Body of pancreas (tissue), 4 donors: ENCODE measurements around the gene QARS1. TPM values are rescaled to one million over a fixed set of nuclear protein-coding genes. Genes with fewer than 3 reads are reported as not detected.

Source experiments
- ATAC-seq: fragments of 150-250 bp; one replicate; pipeline ENCODE4 v1.9.1; 2016
- DNase-seq, 4 donors: peaks; one replicate each; pipeline ENCODE4 v3.0.0-alpha.2; 2019
- H3K27ac ChIP-seq, 4 donors: fragments of 200-600 bp; sonication (generic); 1 replicate in 3 of 4; 2 replicates in 1 of 4; pipeline versions ENCODE4 v1.5.1 to v1.6.1; 2016 to 2019; ENCODE audit warnings: mild to moderate bottlenecking in 1 of 4, mixed read lengths in 1 of 4, moderate library complexity in 1 of 4
- H3K27me3 ChIP-seq, 2 donors: fragments of 200-600 bp; sonication (generic); one replicate each; pipeline ENCODE4 v1.6.0; 2016; ENCODE audit warnings: mild to moderate bottlenecking in 1 of 2
- H3K36me3 ChIP-seq, 2 donors: fragments of 200-600 bp; sonication (generic); replicated peaks in 1 of 2; 2 replicates each; pipeline ENCODE4 v1.5.1; 2016; ENCODE audit warnings: low read depth in 2 of 2; ENCODE audit not compliant: insufficient read depth in 1 of 2
- H3K4me1 ChIP-seq: fragments of 200-600 bp; sonication (generic); one replicate; pipeline ENCODE4 v1.6.0; 2016
- H3K4me3 ChIP-seq, 2 donors: fragments of 200-600 bp; sonication (generic); 1 replicate in 1 of 2; 2 replicates in 1 of 2; pipeline ENCODE4 v1.5.1; 2016 to 2019
- H3K9me3 ChIP-seq, 3 donors: fragments of 200-600 bp; sonication (generic); 1 replicate in 2 of 3; 2 replicates in 1 of 3; pipeline ENCODE4 v1.5.1; 2016
- CTCF ChIP-seq, 7 experiments: fragments of 450-650 bp in 4 of 7; fragments of 200-600 bp in 3 of 7; sonication (generic) in 3 of 7; IDR thresholded peaks; one replicate each; pipeline ENCODE4 v1.5.1; 2016 to 2019; ENCODE audit warnings: antibody characterized with exemption in 7 of 7
- POLR2A ChIP-seq, 3 donors: fragments of 450-650 bp; IDR thresholded peaks; one replicate each; pipeline ENCODE4 v1.6.1; 2016; ENCODE audit warnings: antibody characterized with exemption in 3 of 3, mild to moderate bottlenecking in 2 of 3
- WGBS, 2 donors: methylation state at CpG; one replicate each; pipeline ENCODE4 v1.1.5; 2017; 5-methylcytosine and 5-hydroxymethylcytosine counted together
- intact Hi-C: fragments of 100-400 bp; cut with DNase I; formaldehyde crosslinking; loops from one replicate; pipeline ENCODE4 v1.15.1; 2023
- total RNA-seq, 2 donors: library from RNA; depleted of rRNA; stranded (reverse); fragments of >200 nt; gene quantifications; one replicate each; pipeline ENCODE4 v1.1.0, GENCODE V29; 2016

QARS1 gene
- total RNA-seq, 2 donors from 2014 or later: 135 to 223 TPM

GRCh38 chr3:49124991-49125670 is 20.6 kb upstream of the QARS1 start:
- no peak for DNase-seq
- H3K27ac ChIP-seq: no peak overlapping the region
- no peak for TF ChIP-seq POLR2A (IDR thresholded peaks at IDR 0.05)
- no peak for TF ChIP-seq CTCF (IDR thresholded peaks at IDR 0.05)
- peaks cover 5% of the 10 kb centered on the region for H3K4me1 ChIP-seq
- no peak for ATAC-seq
- no peaks in the 10 kb centered on the region for H3K9me3 ChIP-seq
- H3K27me3 ChIP-seq: no peaks in the 10 kb centered on the region
- WGBS, 2 donors: 71 to 82% methylated on average over 5 to 14 of the region's 14 CpGs
- H3K4me3 ChIP-seq: no peak overlapping the region
- peaks cover 0 to 14% of the 10 kb centered on the region in 2 donors for H3K36me3 ChIP-seq
- intact Hi-C loops: no loop called here

- Histone ChIP-seq H3K27ac (no peak overlapping the region), H3K9me3 (no peaks in the 10 kb centered on the region), H3K36me3 (peaks cover 0 to 14% of the 10 kb centered on the region in 2 donors), H3K4me1 (peaks cover 14% of the 10 kb centered on the region), H3K27me3 (no peaks in the 10 kb centered on the region), H3K4me3 (no peak overlapping the region)
- intact Hi-C loops: no loop called here
- WGBS, 2 donors: 91 to 92% methylated on average over 4 to 7 of the region's 7 CpGs
- DNase-seq: no peak
- no peak for ATAC-seq
- TF ChIP-seq POLR2A (IDR thresholded peaks at IDR 0.05) (no peak), CTCF (IDR thresholded peaks at IDR 0.05) (no peak)
These were observed 19.6 kb upstream of the QARS1 start for GRCh38 chr3:49124203-49124602.

- intact Hi-C loops: no loop called here
- 93 to 97% methylated on average over 13 to 16 of the region's 17 CpGs for WGBS, 2 donors
- H3K36me3 ChIP-seq: peaks cover 0 to 14% of the 10 kb centered on the region in 2 donors
These were observed 19.1 kb upstream of the QARS1 start for GRCh38 chr3:49123687-49124086.

GRCh38 chr3:49122886-49123545 is 18.5 kb upstream of the QARS1 start:
- DNase-seq (no peak), ATAC-seq (no peak)
- intact Hi-C loops: no loop called here
- WGBS, 2 donors: 83 to 100% methylated on average over 4 to 13 of the region's 17 CpGs
- peaks cover 20% of the 10 kb centered on the region for H3K4me1 ChIP-seq
- H3K27me3 ChIP-seq: no peaks in the 10 kb centered on the region
- H3K4me3 ChIP-seq: no peak overlapping the region
- TF ChIP-seq CTCF (IDR thresholded peaks at IDR 0.05): no peak
- TF ChIP-seq POLR2A (IDR thresholded peaks at IDR 0.05): no peak
- no peaks in the 10 kb centered on the region for H3K9me3 ChIP-seq
- no peak overlapping the region for H3K27ac ChIP-seq
- H3K36me3 ChIP-seq: peaks cover 0 to 11% of the 10 kb centered on the region in 2 donors

More at GRCh38 chr3:49123687-49124086, 19.1 kb upstream of the QARS1 start:
- no peaks in the 10 kb centered on the region for H3K9me3 ChIP-seq
- ATAC-seq (no peak), DNase-seq (no peak)
- H3K4me3 ChIP-seq: no peak overlapping the region
- peaks cover 20% of the 10 kb centered on the region for H3K4me1 ChIP-seq
- no peak overlapping the region for H3K27ac ChIP-seq
- no peaks in the 10 kb centered on the region for H3K27me3 ChIP-seq
- TF ChIP-seq CTCF (IDR thresholded peaks at IDR 0.05) (no peak), POLR2A (IDR thresholded peaks at IDR 0.05) (no peak)
